NCI-H345 (cell line): Measurements from ENCODE around the gene REX1BD.
A peak's percentile ranks its signal among the peaks of the same experiment; 100 is the strongest.
"Not testable (repeated sequence)": the region's sequence is repeated elsewhere in the genome, so short reads cannot be mapped to it uniquely, and the experiment has no call there.

Source experiments
- DNase-seq: peaks from one replicate; lab custom pipeline; 2025; lab: John Stamatoyannopoulos, UW

The REX1BD gene

GRCh38 chr19:18577365-18577914 lies 11.2 kb upstream of the REX1BD start:
- no peak for DNase-seq

DNA sequence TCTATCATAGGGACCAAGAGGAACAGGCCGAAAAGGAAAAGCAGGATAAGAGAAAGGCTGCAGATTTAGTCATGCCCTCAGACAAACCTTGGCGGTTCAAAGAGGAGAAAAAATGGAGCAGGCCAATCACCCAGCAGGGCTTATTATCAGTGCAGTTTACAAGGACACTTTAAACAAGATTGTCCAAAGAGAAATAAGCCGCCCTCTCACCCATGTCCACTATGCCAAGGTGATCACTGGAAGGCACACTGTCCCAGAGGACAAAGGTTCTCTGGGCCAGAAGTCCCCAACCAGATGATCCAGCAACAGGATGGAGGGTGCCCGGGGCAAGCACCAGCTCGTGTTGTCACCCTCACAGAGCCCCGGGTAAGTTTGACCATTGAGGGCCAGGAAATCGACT lies 8.3 kb upstream of the REX1BD start:
- no peak for DNase-seq

DNA sequence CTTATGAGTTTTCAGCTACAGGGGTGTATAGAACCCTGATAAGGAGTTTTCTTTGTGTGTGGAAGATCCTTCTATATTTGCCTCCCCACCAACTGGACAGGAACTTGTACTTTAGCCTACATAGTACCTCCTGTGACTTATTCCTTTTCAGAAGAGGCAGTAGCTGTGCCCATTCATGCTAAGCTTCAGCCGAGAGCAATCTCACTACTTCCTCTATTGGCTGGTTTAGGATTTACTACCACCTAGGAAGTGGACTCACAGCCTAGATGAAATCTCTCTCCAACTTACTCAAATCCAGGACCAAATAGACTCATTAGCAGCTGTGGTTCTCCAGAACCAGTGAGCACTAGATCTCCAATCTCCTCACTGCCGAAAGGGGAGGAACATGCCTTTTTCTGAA lies 2.3 kb upstream of the REX1BD start:
- no peak for DNase-seq

DNA sequence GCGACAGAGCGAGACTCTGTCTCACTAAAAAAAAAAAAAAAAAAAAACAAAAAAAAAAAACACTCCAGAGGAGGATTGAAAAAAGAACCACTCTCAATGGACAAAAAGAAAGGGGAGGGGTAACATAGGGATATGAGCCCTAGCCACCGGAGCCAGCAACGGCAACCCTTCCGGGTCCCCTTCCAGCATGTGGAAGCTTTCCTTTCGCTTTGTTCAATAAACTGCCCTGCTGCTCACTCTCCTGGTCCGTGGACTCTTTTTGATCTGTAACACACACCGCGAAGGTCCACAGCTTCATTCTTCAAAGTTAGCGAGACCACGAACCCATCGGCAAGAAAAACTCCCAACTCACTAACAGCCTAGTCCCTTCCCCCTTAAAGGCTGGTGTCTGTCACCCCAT lies 1.0 kb upstream of the REX1BD start:
- no peak for DNase-seq

- no peak for DNase-seq
Measured at GRCh38 chr19:18587962-18588610, 512 bp upstream of the REX1BD start.

GRCh38 chr19:18589380-18590272 lies 1.0 kb downstream of the REX1BD start:
- peak; percentile 87 for DNase-seq

- DNase-seq, result peak; percentile 94
Measured at GRCh38 chr19:18590273-18591272, 2.0 kb downstream of the REX1BD start.

GRCh38 chr19:18591735-18592385 lies 3.3 kb downstream of the REX1BD start:
- DNase-seq, result no peak

- DNase-seq, result not testable (repeated sequence)
Measured at GRCh38 chr19:18592732-18593131, 4.1 kb downstream of the REX1BD start.

- no peak for DNase-seq
Measured at GRCh38 chr19:18593367-18594095, 4.9 kb downstream of the REX1BD start.

DNA sequence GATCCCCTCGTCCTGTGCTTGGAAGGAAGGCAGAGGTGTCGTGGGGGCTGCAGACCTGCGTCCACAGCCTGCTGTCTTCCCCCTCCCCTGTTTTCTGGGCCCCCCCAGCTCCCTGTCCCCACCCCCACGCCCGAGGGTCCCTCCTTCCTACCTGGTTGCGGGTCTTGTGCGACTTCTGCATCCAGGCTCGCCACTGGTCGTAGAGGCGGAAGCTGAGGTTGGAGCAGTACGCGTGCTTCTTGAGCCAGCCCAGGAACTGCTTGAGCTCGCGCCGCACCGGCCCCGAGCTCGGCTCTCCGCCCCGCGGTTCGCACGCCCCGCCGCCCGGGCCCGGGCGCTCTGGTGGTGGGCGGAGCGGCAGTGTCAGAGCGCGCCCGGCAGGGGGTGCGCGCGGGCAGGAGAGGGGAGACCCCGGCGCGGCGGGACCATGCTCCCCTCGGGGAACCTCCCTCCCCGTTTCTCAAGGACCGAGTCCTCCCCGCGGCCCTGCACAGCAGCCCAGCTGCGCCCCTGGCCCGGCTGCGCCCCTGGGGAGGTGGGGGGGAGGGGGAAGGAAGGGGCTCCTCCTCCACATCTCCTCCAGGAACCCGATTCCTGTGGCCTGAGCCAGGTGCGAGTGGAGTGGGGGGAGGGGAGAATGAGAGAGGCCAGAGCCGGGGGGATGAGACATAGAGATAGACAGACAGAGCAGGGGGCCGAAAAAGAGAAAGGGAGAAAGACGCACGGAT lies 5.7 kb downstream of the REX1BD start:
- DNase-seq, result peak; percentile 46

GRCh38 chr19:18594824-18595373 lies 6.3 kb downstream of the REX1BD start:
- no peak for DNase-seq

DNA sequence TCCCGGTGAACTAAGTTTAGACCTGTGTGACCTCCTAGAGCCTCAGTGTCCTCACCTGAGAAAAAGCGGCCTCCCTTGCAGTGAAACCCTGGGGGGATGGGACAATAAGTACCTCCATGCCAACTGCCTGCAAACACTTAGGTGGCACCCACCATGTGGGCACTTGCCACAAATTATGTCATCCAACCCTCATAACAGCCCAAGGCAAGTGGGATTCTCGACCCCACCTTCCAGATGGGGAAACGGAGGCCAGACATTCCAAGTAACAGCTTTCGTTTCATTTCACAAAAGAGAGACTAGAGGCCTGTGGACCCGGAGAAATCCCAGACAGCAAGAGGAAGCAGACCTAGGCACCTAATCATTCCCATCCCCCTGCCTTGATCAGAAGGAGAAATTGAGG lies 6.9 kb downstream of the REX1BD start:
- no peak for DNase-seq

DNA sequence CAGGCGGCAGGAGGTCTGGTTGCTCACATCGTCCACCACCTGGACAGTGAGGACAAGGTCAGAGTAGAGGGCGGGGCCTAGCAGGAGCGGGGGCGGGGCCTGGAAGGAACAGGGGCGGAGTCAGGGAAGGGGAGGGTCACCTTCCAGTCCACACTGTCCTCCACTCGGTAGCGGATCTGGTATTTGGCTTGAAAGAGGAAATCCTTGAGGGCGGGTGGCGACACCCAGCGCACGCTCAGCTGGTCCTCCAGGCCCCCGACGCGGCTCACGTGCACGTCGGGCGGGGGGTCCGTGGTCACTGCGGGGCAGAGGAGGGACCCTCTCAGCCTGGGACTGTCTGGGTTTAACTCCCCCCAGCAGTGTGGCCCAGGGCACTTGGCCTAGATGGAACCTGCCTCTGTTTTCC lies 8.2 kb downstream of the REX1BD start:
- no peak for DNase-seq

GRCh38 chr19:18597809-18598660 lies 9.4 kb downstream of the REX1BD start:
- DNase-seq, result no peak

DNA sequence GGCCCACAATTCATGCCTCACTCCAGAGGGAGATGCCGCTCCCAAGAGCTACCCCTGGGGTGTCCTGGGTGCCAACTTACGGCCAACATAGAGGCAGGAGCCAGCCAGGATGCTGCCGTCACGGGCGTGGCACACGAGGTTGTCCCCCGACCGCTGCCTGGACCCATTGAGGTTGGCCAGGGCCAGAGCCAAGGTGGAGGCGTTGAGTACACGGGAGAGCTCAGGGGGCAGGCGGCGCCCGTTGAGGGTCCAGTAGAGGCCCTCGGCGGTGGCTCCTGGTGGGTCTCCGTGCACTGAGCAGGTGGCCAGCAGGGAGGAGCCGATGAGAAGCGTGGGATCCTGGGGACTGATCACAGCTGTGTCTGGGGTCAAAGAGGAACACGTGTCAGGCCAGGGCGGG lies 10.9 kb downstream of the REX1BD start:
- DNase-seq, result no peak

DNA sequence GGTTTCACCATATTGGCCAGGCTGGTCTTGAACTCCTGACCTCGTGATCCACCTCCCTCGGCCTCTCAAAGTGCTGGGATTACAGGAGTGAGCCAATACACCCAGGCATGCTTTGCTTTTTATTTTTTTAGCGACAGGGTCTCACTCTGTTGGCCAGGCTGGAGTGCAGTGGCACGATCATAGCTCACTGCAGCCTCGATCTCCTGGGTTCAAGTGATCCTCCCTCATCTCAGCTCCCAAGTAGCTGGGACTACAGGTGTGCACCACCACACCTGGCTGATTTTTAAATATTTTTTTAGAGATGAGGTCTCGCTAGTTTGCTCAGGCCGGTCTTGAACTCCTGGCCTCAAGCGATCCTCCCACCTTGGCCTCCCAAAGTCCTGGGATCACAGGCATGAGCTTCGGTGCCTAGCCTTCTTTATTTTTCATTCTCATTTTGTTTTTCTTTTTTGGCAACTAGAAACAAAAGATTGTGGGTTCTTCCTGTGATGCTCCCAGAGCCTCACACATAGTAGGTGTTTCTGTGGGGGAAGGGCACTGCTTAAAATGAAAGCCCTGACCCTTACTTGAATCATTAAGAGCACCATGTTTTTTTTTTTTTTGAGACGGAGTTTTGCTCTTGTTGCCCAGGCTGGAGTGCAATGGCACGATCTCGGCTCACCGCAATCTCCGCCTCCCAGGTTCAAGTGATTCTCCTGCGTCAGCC lies 12.2 kb downstream of the REX1BD start:
- DNase-seq, result not testable (repeated sequence)

DNA sequence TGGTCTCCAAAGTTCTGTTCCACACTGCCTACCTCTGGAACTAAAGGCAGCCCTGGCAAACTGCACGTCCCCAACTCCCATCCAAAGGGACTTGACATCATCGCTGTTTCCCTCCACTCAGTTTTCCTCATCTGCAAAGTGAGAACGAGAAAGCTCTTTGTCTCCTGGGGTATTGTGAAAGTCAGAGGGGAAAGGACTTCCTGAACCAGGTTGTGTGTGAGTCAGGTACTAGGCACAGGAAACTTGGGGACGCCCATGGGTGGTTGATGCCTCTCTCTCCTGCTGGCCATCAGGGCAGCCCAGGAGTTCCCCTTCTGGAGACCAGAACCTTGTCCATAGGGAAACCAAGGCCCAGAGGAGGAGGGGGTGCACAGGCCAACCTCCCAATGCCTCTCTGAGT lies 13.3 kb downstream of the REX1BD start:
- no peak for DNase-seq
